Thoracic aorta (tissue), 2 donors: ENCODE results near the gene SLC51A. TPM values are rescaled to one million over a fixed set of nuclear protein-coding genes. Genes with fewer than 3 reads are reported as not detected.
"Not testable (repeated sequence)": the region's sequence is repeated elsewhere in the genome, so short reads cannot be mapped to it uniquely, and the experiment has no call there.

ENCODE experiments used
- ATAC-seq: fragments of 150-250 bp; one replicate; pipeline ENCODE4 v1.8.0; 2017; ENCODE audit warnings: low read depth; ENCODE audit not compliant: insufficient number of reproducible peaks, low FRiP score
- DNase-seq: peaks from one replicate; pipeline ENCODE4 v3.0.0-alpha.2; 2020; ENCODE audit warnings: low spot score
- H3K27ac ChIP-seq, 2 donors: fragments of 200-600 bp; sonication (generic); 1 replicate in 1 of 2; 2 replicates in 1 of 2; pipeline ENCODE4 v1.5.1; 2016; ENCODE audit warnings: mild to moderate bottlenecking in 2 of 2, moderate library complexity in 2 of 2
- H3K27me3 ChIP-seq: fragments of 200-600 bp; sonication (generic); replicated peaks from 2 replicates; pipeline ENCODE4 v1.6.0; 2016; ENCODE audit warnings: mild to moderate bottlenecking; ENCODE audit not compliant: insufficient read depth
- H3K36me3 ChIP-seq: fragments of 200-600 bp; sonication (generic); one replicate; pipeline ENCODE4 v1.5.1; 2016
- H3K4me1 ChIP-seq, 2 donors: fragments of 200-600 bp; sonication (generic); 1 replicate in 1 of 2; 2 replicates in 1 of 2; pipeline versions ENCODE4 v1.5.1 to v1.6.0; 2016; ENCODE audit warnings: low read depth in 2 of 2, mild to moderate bottlenecking in 1 of 2; ENCODE audit not compliant: control insufficient read depth in 1 of 2
- H3K4me3 ChIP-seq: fragments of 200-600 bp; sonication (generic); 2 replicates; pipeline ENCODE4 v1.5.1; 2016; ENCODE audit warnings: mild to moderate bottlenecking
- H3K9me3 ChIP-seq: fragments of 200-600 bp; sonication (generic); 2 replicates; pipeline ENCODE4 v1.5.1; 2016
- total RNA-seq, 2 donors: library from RNA; depleted of rRNA; stranded (reverse); fragments of >200 nt; gene quantifications; one replicate each; pipeline versions ENCODE4 v1.1.0 to v1.2.3, GENCODE V29; 2016
- TF ChIP-seq, protein P1 (sequence below): fragments of 200-600 bp; sonication (generic); IDR thresholded peaks from one replicate; pipeline ENCODE4 v1.5.1; 2019; ENCODE audit warnings: antibody characterized with exemption

The SLC51A gene
- total RNA-seq, 2 donors from 2014 or later, result not detected

DNA sequence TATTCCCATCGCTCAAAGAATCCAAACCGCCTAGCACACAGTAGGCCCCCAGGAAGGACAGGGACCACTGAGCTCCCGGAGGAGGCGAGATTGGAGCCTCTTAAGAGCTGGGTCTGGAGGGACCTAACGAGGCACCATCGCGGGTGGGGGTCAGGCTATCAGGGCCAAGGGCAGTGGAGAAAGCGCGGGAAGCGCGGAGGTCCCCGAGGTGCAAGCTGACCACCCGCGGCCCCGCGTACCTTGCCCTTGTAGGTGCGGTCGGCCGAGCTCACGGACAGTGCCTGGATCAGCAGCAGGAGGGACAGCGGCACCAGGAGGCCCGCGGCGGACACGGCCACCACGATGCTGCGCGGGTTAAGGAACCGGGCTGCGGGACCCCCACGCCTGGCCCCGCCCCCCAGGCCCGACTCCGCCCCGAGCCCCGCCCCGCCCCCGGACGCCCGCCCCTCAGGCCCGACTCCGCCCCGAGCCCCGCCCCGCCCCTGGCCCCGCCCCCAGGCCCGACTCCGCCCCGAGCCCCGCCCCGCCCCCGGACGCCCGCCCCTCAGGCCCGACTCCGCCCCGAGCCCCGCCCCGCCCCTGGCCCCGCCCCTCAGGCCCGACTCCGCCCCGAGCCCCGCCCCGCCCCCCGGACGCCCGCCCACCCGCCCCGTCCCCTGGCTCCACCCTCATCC is 9.0 kb upstream of the SLC51A start:
- Histone ChIP-seq H3K27ac (no peak overlapping the region), H3K4me1 (no peaks in the 10 kb centered on the region), H3K36me3 (no peaks in the 10 kb centered on the region), H3K4me3 (peak overlapping the region; percentile 58), H3K27me3 (peaks cover 4% of the 10 kb centered on the region), H3K9me3 (no peaks in the 10 kb centered on the region)
- TF ChIP-seq, protein P1, sequence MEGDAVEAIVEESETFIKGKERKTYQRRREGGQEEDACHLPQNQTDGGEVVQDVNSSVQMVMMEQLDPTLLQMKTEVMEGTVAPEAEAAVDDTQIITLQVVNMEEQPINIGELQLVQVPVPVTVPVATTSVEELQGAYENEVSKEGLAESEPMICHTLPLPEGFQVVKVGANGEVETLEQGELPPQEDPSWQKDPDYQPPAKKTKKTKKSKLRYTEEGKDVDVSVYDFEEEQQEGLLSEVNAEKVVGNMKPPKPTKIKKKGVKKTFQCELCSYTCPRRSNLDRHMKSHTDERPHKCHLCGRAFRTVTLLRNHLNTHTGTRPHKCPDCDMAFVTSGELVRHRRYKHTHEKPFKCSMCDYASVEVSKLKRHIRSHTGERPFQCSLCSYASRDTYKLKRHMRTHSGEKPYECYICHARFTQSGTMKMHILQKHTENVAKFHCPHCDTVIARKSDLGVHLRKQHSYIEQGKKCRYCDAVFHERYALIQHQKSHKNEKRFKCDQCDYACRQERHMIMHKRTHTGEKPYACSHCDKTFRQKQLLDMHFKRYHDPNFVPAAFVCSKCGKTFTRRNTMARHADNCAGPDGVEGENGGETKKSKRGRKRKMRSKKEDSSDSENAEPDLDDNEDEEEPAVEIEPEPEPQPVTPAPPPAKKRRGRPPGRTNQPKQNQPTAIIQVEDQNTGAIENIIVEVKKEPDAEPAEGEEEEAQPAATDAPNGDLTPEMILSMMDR, result no peak
- DNase-seq (no peak), ATAC-seq (no peak)

DNA sequence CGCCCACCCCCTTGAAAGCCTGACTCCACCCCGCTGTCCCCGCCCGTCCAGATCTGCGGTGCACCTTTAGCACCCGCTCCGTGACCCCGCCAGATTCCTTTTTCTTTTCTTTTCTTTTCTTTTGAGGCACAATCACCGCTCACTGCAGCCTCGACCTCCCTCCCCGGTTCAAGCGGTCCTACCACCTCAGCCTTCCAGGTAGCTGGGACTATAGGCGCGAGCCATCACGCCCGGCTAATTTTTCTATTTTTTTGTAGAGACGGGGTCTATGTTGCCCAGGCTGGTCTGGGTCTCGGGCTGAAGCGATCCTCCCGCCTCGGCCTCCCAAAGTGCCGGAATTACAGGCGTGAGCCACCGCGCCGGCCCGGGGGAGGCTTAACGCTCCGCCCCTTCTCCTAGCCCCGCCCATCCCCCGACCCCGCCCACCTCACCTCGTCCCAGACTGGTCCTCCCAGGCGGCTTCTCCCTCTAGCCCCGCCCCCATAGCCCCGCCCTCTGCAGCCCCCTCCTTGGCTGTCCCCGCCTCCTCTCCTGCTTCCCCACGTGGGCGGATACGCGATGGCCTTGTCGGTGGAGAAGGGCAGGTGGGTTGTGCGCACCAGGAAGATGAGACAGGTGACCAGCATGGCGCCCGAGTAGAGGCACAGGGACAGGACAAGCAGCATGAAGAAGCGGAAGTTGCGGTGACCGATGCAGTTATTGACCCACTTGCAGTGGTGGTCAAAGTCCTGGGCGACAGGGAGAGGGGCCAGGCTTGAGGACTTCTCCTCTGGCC is 8.3 kb upstream of the SLC51A start:
- Histone ChIP-seq H3K9me3 (no peaks in the 10 kb centered on the region), H3K36me3 (no peaks in the 10 kb centered on the region), H3K27ac (no peak overlapping the region), H3K4me3 (peak overlapping the region; percentile 63), H3K27me3 (peaks cover 4% of the 10 kb centered on the region), H3K4me1 (no peaks in the 10 kb centered on the region)
- TF ChIP-seq, protein P1, result no peak
- ATAC-seq (no peak), DNase-seq (no peak)

DNA sequence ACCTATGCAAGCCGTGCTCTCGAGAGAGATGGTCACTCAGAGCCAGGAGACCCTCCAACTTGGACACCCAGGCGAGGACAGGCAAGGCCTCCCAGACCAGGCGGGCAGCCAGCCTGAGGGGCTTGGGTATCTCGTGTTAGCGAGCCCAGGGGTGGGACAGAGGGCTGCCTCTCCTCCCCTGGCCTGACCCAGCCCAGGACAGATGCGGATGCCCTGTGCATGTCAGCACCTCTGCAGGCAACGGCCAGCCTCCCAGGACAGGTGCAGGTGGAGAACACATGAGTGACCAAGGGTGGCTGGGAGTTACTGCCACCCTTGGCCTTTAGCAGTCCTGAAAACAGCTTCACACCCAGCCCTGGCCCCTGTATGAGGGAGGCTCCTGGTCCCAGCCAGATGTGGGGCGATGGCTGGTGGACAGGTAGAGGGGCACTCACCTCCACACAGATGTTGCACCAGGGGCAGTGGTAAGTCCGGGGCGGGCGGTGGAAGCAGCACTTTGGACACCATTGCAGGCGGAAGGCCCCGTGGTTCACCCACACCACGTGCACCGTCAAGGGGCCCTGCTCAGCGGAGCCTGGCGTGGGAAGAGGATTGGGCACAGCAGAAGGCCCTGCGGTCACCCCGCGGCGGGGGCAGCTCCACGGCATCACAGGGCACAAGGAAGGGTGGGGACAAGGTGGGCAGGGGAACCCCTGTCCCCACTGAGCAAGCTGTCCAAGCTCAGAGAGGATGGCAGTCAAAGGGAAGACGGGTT is 7.2 kb upstream of the SLC51A start:
- peaks cover 4% of the 10 kb centered on the region for H3K27me3 ChIP-seq
- H3K27ac ChIP-seq, result no peak overlapping the region
- no peak overlapping the region for H3K4me3 ChIP-seq
- DNase-seq, result no peak
- H3K9me3 ChIP-seq, result no peaks in the 10 kb centered on the region
- no peaks in the 10 kb centered on the region for H3K36me3 ChIP-seq
- no peaks in the 10 kb centered on the region for H3K4me1 ChIP-seq
- TF ChIP-seq, protein P1, result no peak
- ATAC-seq, result no peak

DNA sequence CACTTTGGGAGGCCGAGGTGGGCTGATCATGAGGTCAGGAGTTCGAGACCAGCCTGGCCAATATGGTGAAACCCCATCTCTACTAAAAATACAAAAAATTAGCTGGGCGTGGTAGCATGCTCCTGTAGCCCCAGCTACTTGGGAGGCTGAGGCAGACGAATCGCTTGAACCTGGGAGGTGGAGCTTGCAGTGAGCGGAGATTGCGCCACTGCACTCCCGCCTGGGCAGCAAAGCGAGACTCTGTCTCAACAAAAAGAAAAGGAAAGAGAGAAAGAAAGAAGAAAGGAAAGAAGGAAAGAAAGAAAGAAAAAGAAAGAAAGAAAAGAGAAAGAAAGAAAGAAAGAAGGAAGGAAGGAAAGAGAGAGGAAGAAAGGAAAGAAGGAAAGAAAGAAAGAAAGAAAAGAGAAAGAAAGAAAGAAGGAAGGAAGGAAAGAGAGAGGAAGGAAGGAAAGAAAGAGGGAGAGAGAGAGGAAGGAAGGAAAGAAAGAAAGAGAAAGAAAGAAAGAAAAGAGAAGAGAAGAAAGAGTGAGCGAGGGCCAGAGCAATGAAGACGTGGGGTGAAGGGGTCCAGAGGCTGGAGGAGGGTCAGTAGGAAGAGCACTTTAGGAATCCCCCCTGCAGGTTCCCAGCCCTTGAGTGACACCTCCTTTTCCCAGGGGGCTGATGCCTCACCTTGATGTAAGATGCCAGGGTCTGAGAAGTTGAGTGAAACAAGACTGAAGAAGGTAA is 6.2 kb upstream of the SLC51A start:
- H3K4me3 ChIP-seq, DNase-seq, H3K36me3 ChIP-seq, H3K27me3 ChIP-seq, ATAC-seq, H3K4me1 ChIP-seq, H3K27ac ChIP-seq, H3K9me3 ChIP-seq: not testable (repeated sequence)

DNA sequence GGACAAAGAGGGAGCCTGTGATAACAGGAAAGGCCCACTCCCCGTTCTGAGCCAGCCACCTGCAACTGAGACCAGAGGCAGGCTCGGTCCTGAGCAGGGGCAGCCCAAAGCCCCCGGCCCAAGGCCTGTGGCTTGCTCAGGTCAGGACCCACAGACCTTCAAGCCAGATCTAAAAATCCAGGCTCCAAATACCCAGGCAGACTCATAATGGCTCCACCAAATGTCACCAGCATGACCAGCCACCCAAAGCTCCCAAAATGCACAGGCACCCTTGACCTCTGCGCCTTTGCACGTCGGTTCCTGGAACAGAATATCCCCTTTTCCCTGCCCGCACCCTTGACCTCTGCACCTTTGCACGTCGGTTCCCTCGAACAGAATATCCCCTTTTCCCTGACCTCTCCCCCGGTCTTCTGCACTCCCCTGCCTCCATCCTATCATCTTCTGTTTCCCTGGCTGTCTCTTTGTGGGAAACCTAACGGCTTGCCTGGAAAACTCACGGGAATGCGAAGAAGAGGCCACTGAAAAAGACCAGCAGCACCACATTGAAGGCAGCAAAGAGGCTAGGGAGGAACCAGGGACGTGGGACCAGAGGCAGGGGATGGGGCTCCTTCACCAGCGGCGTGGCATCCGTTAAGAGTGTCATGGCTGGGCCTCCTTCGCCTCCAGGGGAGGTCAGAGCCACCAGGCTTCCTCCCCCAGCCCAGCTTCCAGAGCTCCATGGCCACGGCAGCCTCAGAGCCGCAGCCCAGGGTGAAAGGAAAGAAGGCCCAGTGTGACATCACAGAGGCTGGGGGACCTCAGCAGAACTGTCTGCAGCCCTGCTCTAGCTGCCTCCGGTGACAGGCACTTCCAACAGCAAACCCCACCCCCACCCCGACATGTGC is 5.4 kb upstream of the SLC51A start, which contains the start of gene ZDHHC19:
TSS of gene ZDHHC19 (minus strand) at position 728 of the 884 bp plus-strand sequence. CDS start at position 643, 85 bp downstream.
- peaks cover 4% of the 10 kb centered on the region for H3K27me3 ChIP-seq
- H3K27ac ChIP-seq, result no peak within 1 kb of the TSS
- TF ChIP-seq, protein P1, result no peak
- no peak within 1 kb of the TSS for H3K4me3 ChIP-seq
- no peaks in the 10 kb centered on the region for H3K36me3 ChIP-seq
- no peak for ATAC-seq
- no peak for DNase-seq
- no peaks in the 10 kb centered on the region for H3K9me3 ChIP-seq
- no peaks in the 10 kb centered on the region for H3K4me1 ChIP-seq
